ENCODE data around the gene MAP1LC3A.

GRCh38 chr20:34512266-34512954, 46.1 kb upstream of the MAP1LC3A start:
- no peak for TF ChIP-seq EZH2 (IDR thresholded peaks at IDR 0.05; ENCODE audit: borderline replicate concordance, low read depth, low read length, severe bottlenecking)
- TF ChIP-seq, protein P1, sequence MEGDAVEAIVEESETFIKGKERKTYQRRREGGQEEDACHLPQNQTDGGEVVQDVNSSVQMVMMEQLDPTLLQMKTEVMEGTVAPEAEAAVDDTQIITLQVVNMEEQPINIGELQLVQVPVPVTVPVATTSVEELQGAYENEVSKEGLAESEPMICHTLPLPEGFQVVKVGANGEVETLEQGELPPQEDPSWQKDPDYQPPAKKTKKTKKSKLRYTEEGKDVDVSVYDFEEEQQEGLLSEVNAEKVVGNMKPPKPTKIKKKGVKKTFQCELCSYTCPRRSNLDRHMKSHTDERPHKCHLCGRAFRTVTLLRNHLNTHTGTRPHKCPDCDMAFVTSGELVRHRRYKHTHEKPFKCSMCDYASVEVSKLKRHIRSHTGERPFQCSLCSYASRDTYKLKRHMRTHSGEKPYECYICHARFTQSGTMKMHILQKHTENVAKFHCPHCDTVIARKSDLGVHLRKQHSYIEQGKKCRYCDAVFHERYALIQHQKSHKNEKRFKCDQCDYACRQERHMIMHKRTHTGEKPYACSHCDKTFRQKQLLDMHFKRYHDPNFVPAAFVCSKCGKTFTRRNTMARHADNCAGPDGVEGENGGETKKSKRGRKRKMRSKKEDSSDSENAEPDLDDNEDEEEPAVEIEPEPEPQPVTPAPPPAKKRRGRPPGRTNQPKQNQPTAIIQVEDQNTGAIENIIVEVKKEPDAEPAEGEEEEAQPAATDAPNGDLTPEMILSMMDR (IDR thresholded peaks at IDR 0.05; ENCODE audit: borderline replicate concordance, extremely low read depth, low read length, poor library complexity, severe bottlenecking): no peak
